GM12878 (cell line): ENCODE measurements around the gene DCST1. TPM values are rescaled to one million over a fixed set of nuclear protein-coding genes. Genes with fewer than 3 reads are reported as not detected.

Source experiments
- ATAC-seq: fragments of 200-7000 bp; cut with Tn5 transposase; 3 replicates; pipeline ENCODE4 v1.9.1; 2020; ENCODE audit warnings: mild to moderate bottlenecking, moderate library complexity
- BruUV-seq: library from RNA; stranded (reverse); fragments of 400-500 nt; replicated peaks from 2 replicates; lab custom pipeline; 2021; lab: Mats Ljungman, UMichigan
- CTCF ChIA-PET: fragments of 300-600 bp; sonication (Branson Sonifier 250); formaldehyde crosslinking; extraction: SDS; loops from one replicate; lab custom pipeline; 2021; ENCODE audit warnings: inconsistent platforms; lab: Yijun Ruan, JAX
- POLR2A ChIA-PET: fragments of 350-600 bp; formaldehyde crosslinking; extraction: SDS; loops from one replicate; lab custom pipeline; 2021; ENCODE audit warnings: inconsistent platforms; lab: Charles Lee
- RAD21 ChIA-PET: fragments of 300-600 bp; sonication (Branson Sonifier 250); formaldehyde crosslinking; loops from one replicate; lab custom pipeline; 2023; ENCODE audit warnings: antibody characterized with exemption; ENCODE audit not compliant: unreplicated experiment; lab: Charles Lee
- SMC1A ChIA-PET: fragments of 300-600 bp; sonication (Branson Sonifier 250); formaldehyde crosslinking; loops from one replicate; lab custom pipeline; 2023; ENCODE audit not compliant: unreplicated experiment, uncharacterized antibody; lab: Charles Lee
- DNase-seq: peaks from one replicate; pipeline ENCODE4 v3.0.0-alpha.2; 2011; ENCODE audit warnings: low read depth, low spot score
- FAIRE-seq: peaks from 3 replicates; lab custom pipeline; 2011; peaks lifted over from hg19 to GRCh38; lab: Jason Lieb, UNC
- H2AFZ ChIP-seq: 2 replicates; pipeline ENCODE4 v1.6.0; 2011; ENCODE audit warnings: low read depth, low read length, control low read depth; ENCODE audit not compliant: control insufficient read depth
- H3K27ac ChIP-seq: 2 replicates; pipeline ENCODE4 v1.5.1; 2011; ENCODE audit warnings: control low read depth; ENCODE audit not compliant: control insufficient read depth, insufficient read depth
- H3K27me3 ChIP-seq, 2 experiments: replicated peaks in 1 of 2; 2 replicates each; pipeline versions ENCODE4 v1.6.0 to v1.6.1; 2011; ENCODE audit warnings: low read length in 1 of 2; ENCODE audit not compliant: control insufficient read depth in 2 of 2, insufficient read depth in 2 of 2
- H3K36me3 ChIP-seq, 2 experiments: 2 replicates each; pipeline ENCODE4 v1.5.1; 2011; ENCODE audit warnings: low read length in 1 of 2; ENCODE audit not compliant: control insufficient read depth in 2 of 2, insufficient read depth in 2 of 2
- H3K4me1 ChIP-seq: 2 replicates; pipeline ENCODE4 v1.6.1; 2011; ENCODE audit warnings: mild to moderate bottlenecking, low read length, moderate library complexity, mixed read lengths; ENCODE audit not compliant: control insufficient read depth, insufficient read depth
- H3K4me2 ChIP-seq: 2 replicates; pipeline ENCODE4 v1.6.0; 2011; ENCODE audit warnings: control low read depth; ENCODE audit not compliant: control insufficient read depth, insufficient read depth
- H3K4me3 ChIP-seq: fragments of 200-600 bp; sonication (generic); 2 replicates; pipeline ENCODE4 v1.5.1; 2016
- H3K79me2 ChIP-seq: 2 replicates; pipeline ENCODE4 v1.6.0; 2011; ENCODE audit warnings: low read length; ENCODE audit not compliant: control insufficient read depth, insufficient read depth
- H3K9ac ChIP-seq: 2 replicates; pipeline ENCODE4 v1.8.0; 2011; ENCODE audit warnings: low read length, control low read depth, mixed read lengths; ENCODE audit not compliant: control insufficient read depth, insufficient read depth
- H3K9me3 ChIP-seq: replicated peaks from 3 replicates; pipeline ENCODE4 v1.5.1; 2011; ENCODE audit warnings: mild to moderate bottlenecking, low read length; ENCODE audit not compliant: control insufficient read depth, insufficient read depth
- H4K20me1 ChIP-seq: 2 replicates; pipeline ENCODE4 v1.6.0; 2011; ENCODE audit not compliant: control insufficient read depth, insufficient read depth
- HDAC2 ChIP-seq: fragments of 200-600 bp; sonication (generic); IDR thresholded peaks from 2 replicates; pipeline ENCODE4 v1.6.1; 2017
- POLR2AphosphoS5 ChIP-seq: IDR thresholded peaks from 2 replicates; pipeline ENCODE4 v1.6.1; 2011; ENCODE audit warnings: mild to moderate bottlenecking, low read length, inconsistent platforms
- RAD21 ChIP-seq: IDR thresholded peaks from 2 replicates; pipeline ENCODE4 v1.6.1; 2011; ENCODE audit warnings: mild to moderate bottlenecking, low read depth, low read length, moderate library complexity; ENCODE audit not compliant: insufficient read depth
- SREBF1 ChIP-seq: IDR thresholded peaks from 2 replicates; pipeline ENCODE4 v1.6.1; 2012; ENCODE audit warnings: mild to moderate bottlenecking, low read length
- TCF7 ChIP-seq: IDR thresholded peaks from 2 replicates; pipeline ENCODE4 v1.6.1; 2014; ENCODE audit warnings: antibody characterized with exemption, borderline replicate concordance
- WGBS: methylation state at CpG from one replicate; pipeline ENCODE4 v1.1.6; 2016; ENCODE audit warnings: low lambda C conversion rate; ENCODE audit not compliant: insufficient replicate concordance, insufficient coverage; ENCODE audit errors: missing lambda C conversion rate; 5-methylcytosine and 5-hydroxymethylcytosine counted together
- in situ Hi-C: fragments of 300-500 bp; cut with MboI; formaldehyde crosslinking; loops from 9 replicates; pipeline ENCODE4 v1.14.3; 2018; ENCODE audit warnings: mixed read lengths
- intact Hi-C: fragments of 100-400 bp; cut with micrococcal nuclease; formaldehyde crosslinking; loops from one replicate; pipeline ENCODE4 v1.14.2; 2022; ENCODE audit not compliant: unreplicated experiment
- polyA plus RNA-seq, 11 experiments: library from polyadenylated mRNA; depleted of rRNA in 4 of 11; unstranded in 6 of 11; stranded (reverse) in 5 of 11; fragments of >200 nt; fragmentation: Nextera tagmentation in 4 of 11; fragmentation: Illumina TruSeq in 1 of 11; extraction: Ambion mirVana in 4 of 11; extraction: Trizol in 1 of 11; gene quantifications; 1 replicate in 1 of 11; 2 replicates in 10 of 11; pipeline versions ENCODE4 v1.2.1 to v1.2.3, GENCODE V29; 2011 to 2016; ENCODE audit warnings: inconsistent platforms in 2 of 11, missing spikeins in 2 of 11, low read depth in 1 of 11
- total RNA-seq, 4 experiments: library from RNA; depleted of rRNA in 3 of 4; stranded (reverse); fragments of >200 nt in 3 of 4; fragmentation: Illumina TruSeq in 1 of 4; extraction: Trizol in 1 of 4; gene quantifications; 2 replicates each; pipeline versions ENCODE4 v1.2.1 to v1.2.3, GENCODE V29; 2013 to 2021

Gene DCST1
- total and polyA plus RNA-seq, 10 of the 15 experiments (the other 5 are each of a cell fraction or from before 2014, with no cell fraction given): not detected

DNA sequence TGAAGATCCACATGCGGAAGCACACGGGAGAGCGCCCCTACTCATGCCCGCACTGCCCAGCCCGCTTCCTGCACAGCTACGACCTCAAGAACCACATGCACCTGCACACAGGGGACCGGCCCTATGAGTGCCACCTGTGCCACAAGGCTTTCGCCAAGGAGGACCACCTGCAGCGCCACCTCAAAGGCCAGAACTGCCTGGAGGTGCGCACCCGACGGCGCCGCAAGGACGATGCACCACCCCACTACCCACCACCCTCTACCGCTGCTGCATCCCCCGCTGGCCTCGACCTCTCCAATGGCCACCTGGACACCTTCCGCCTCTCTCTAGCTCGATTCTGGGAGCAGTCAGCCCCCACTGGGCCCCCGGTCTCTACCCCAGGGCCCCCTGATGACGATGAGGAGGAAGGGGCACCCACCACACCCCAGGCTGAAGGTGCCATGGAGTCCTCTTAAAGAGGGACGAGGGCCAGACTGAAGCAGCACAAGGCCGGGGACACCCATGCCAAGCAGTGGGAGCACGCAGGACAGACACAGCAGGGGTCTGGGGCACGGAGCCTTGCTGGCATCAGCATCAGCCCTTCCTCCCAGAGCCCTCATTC lies 17.3 kb upstream of the DCST1 start:
- TF ChIP-seq RAD21 (no peak), TCF7 (no peak), POLR2AphosphoS5 (0 out of 2 replicates have a peak, but pooled peaks have one; percentile 7), SREBF1 (no peak), HDAC2 (no peak)
- no peaks in the 10 kb centered on the region for H4K20me1 ChIP-seq
- no peak overlapping the region for H2AFZ ChIP-seq
- in situ Hi-C loops (no loop called here), intact Hi-C loops (loop anchor here (2.0 kb wide), 2 partner anchors 14 to 32 kb away; partner anchors contain the start of gene ZBTB7B)
- DNase-seq (no peak), FAIRE-seq (no peak), ATAC-seq (no peak)
- SMC1A ChIA-PET: interaction anchor here (0.6 to 2.8 kb wide), 15 partner anchors 12 to 457 kb away, joined by 3 to 14 read pairs (median 3); partner anchors contain the start of genes FLAD1, LENEP and PYGO2
- no peak overlapping the region for H3K4me3 ChIP-seq
- H3K36me3 ChIP-seq: peaks cover 0 to 18% of the 10 kb centered on the region in 2 experiments; a peak in 3 of 4 replicates
- POLR2A ChIA-PET: interaction anchor here (0.6 to 2.8 kb wide), 12 partner anchors 8 to 177 kb away, joined by 3 to 11 read pairs (median 4); partner anchors contain the start of genes FLAD1, PMVK and ZBTB7B
- no peak overlapping the region for H3K9ac ChIP-seq
- CTCF ChIA-PET: interaction anchor here (0.6 to 4.2 kb wide), 22 partner anchors 9 to 456 kb away, joined by 3 to 42 read pairs (median 6); partner anchors contain the start of genes FLAD1, PMVK, PYGO2 and SHC1
- RAD21 ChIA-PET: interaction anchor here (0.8 to 3.1 kb wide), 12 partner anchors 13 to 457 kb away, joined by 3 to 14 read pairs (median 4); partner anchors contain the start of genes ADAM15, SHC1 and ZBTB7B
- peak overlapping the region; percentile 75 for H3K27ac ChIP-seq
- no peaks in the 10 kb centered on the region for H3K27me3 ChIP-seq
- H3K9me3 ChIP-seq: no peaks in the 10 kb centered on the region
- BruUV-seq: TSS peak; percentile 42
- H3K4me2 ChIP-seq: peak overlapping the region; percentile 90
- peaks cover 23% of the 10 kb centered on the region for H3K4me1 ChIP-seq
- 25% methylated on average over 23 of the region's 26 CpGs for WGBS
- no peaks in the 10 kb centered on the region; the same call in 1 of the 2 replicates for H3K79me2 ChIP-seq
